H1 (cell line): ENCODE measurements around the gene CASK. TPM values are rescaled to one million over a fixed set of nuclear protein-coding genes. Genes with fewer than 3 reads are reported as not detected.

ENCODE experiments used
- CTCF ChIA-PET: fragments of 300-600 bp; sonication (Branson Sonifier 250); formaldehyde crosslinking; loops from one replicate; lab custom pipeline; 2021; ENCODE audit not compliant: partially characterized antibody; lab: Charles Lee
- POLR2A ChIA-PET: fragments of 300-600 bp; sonication (Branson Sonifier 250); formaldehyde crosslinking; loops from one replicate; lab custom pipeline; 2021; ENCODE audit warnings: inconsistent platforms; ENCODE audit not compliant: partially characterized antibody; lab: Charles Lee
- DNase-seq, 2 experiments: peaks; one replicate each; pipeline versions ENCODE4 v3.0.0 to v3.0.0-alpha.2; 2010 to 2022; ENCODE audit warnings: low spot score in 2 of 2, low read depth in 1 of 2, mixed read lengths in 1 of 2
- FAIRE-seq: peaks from 2 replicates; lab custom pipeline; 2011; peaks lifted over from hg19 to GRCh38; lab: Jason Lieb, UNC
- H2AFZ ChIP-seq: 2 replicates; pipeline ENCODE4 v1.8.1; 2012; ENCODE audit warnings: low read length, inconsistent platforms
- H2AK5ac ChIP-seq: 2 replicates; pipeline ENCODE4 v1.6.1; 2013; ENCODE audit warnings: low read depth, low read length
- H2BK120ac ChIP-seq: replicated peaks from 2 replicates; pipeline ENCODE3; 2013; ENCODE audit warnings: low read depth, low read length, inconsistent platforms
- H2BK12ac ChIP-seq: 2 replicates; pipeline ENCODE4 v1.6.1; 2013; ENCODE audit warnings: low read depth, low read length
- H2BK15ac ChIP-seq: 2 replicates; pipeline ENCODE4 v1.6.1; 2013; ENCODE audit warnings: low read length
- H2BK20ac ChIP-seq: 2 replicates; pipeline ENCODE4 v1.6.1; 2013; ENCODE audit warnings: low read length
- H2BK5ac ChIP-seq: 2 replicates; pipeline ENCODE4 v1.6.1; 2013; ENCODE audit warnings: low read depth, low read length
- H3K14ac ChIP-seq: 2 replicates; pipeline ENCODE4 v1.6.1; 2013; ENCODE audit warnings: inconsistent platforms; ENCODE audit not compliant: insufficient read length
- H3K18ac ChIP-seq: 2 replicates; pipeline ENCODE4 v1.6.1; 2013; ENCODE audit warnings: low read length; ENCODE audit errors: extremely low read depth
- H3K23ac ChIP-seq: 2 replicates; pipeline ENCODE4 v1.6.1; 2013; ENCODE audit warnings: inconsistent platforms; ENCODE audit not compliant: insufficient read length
- H3K23me2 ChIP-seq: 2 replicates; pipeline ENCODE4 v1.6.1; 2013; ENCODE audit warnings: low read depth, low read length
- H3K27ac ChIP-seq: 2 replicates; pipeline ENCODE4 v1.6.1; 2011; ENCODE audit warnings: low read depth, low read length, inconsistent platforms
- H3K27me3 ChIP-seq, 4 experiments: replicated peaks in 1 of 4; 1 replicate in 1 of 4; 2 replicates in 3 of 4; pipeline versions ENCODE4 v1.6.1 to v1.8.1; 2011 to 2013; ENCODE audit warnings: low read length in 3 of 4, mild to moderate bottlenecking in 3 of 4, inconsistent platforms in 2 of 4, mixed read lengths in 2 of 4, moderate library complexity in 1 of 4; ENCODE audit not compliant: control insufficient read depth in 3 of 4, insufficient read depth in 3 of 4; ENCODE audit errors: extremely low read depth in 1 of 4
- H3K36me3 ChIP-seq, 4 experiments: 2 replicates each; pipeline versions ENCODE4 v1.6.1 to v1.8.1; 2011 to 2013; ENCODE audit warnings: mild to moderate bottlenecking in 4 of 4, low read length in 3 of 4, moderate library complexity in 2 of 4, control low read depth in 1 of 4, inconsistent platforms in 1 of 4; ENCODE audit not compliant: insufficient read depth in 4 of 4, control insufficient read depth in 2 of 4
- H3K4ac ChIP-seq: replicated peaks from 2 replicates; pipeline ENCODE3; 2013; ENCODE audit warnings: low read length, low read depth, mixed read lengths, inconsistent platforms; ENCODE audit not compliant: insufficient read length
- H3K4me1 ChIP-seq, 4 experiments: replicated peaks in 1 of 4; 1 replicate in 1 of 4; 2 replicates in 3 of 4; pipeline versions ENCODE4 v1.6.1 to v1.8.1; 2011 to 2013; ENCODE audit warnings: low read length in 3 of 4, inconsistent platforms in 2 of 4, mixed read lengths in 1 of 4; ENCODE audit not compliant: insufficient read depth in 4 of 4, control insufficient read depth in 3 of 4
- H3K4me2 ChIP-seq, 2 experiments: 2 replicates each; pipeline versions ENCODE4 v1.6.1 to v1.8.1; 2011 to 2013; ENCODE audit warnings: low read depth in 2 of 2, low read length in 2 of 2, control low read depth in 1 of 2, inconsistent platforms in 1 of 2, mild to moderate bottlenecking in 1 of 2; ENCODE audit not compliant: insufficient read depth in 1 of 2
- H3K4me3 ChIP-seq, 4 experiments: fragments of 200-600, 300-600 bp in 1 of 4; sonication (generic), shearing (Covaris generic), sonication (Bioruptor Twin) in 1 of 4; 2 replicates each; pipeline versions ENCODE4 v1.5.1 to v1.8.1; 2011 to 2016; ENCODE audit warnings: low read length in 4 of 4, low read depth in 3 of 4, control low read depth in 2 of 4, inconsistent platforms in 2 of 4, mild to moderate bottlenecking in 2 of 4, mixed read lengths in 1 of 4, moderate library complexity in 1 of 4; ENCODE audit not compliant: insufficient read depth in 2 of 4; ENCODE audit errors: extremely low read depth in 1 of 4
- H3K56ac ChIP-seq: replicated peaks from 2 replicates; pipeline ENCODE3; 2013; ENCODE audit warnings: low read depth, mild to moderate bottlenecking, mixed read lengths, low read length, inconsistent platforms; ENCODE audit not compliant: insufficient read length
- H3K79me1 ChIP-seq: 2 replicates; pipeline ENCODE4 v1.6.1; 2013; ENCODE audit warnings: low read depth, low read length, control low read depth
- H3K79me2 ChIP-seq, 2 experiments: 2 replicates each; pipeline versions ENCODE4 v1.6.1 to v1.8.1; 2012 to 2013; ENCODE audit warnings: low read length in 2 of 2, mild to moderate bottlenecking in 2 of 2, inconsistent platforms in 1 of 2; ENCODE audit not compliant: insufficient read depth in 2 of 2, control insufficient read depth in 1 of 2
- H3K9ac ChIP-seq, 4 experiments: replicated peaks in 1 of 4; 1 replicate in 1 of 4; 2 replicates in 3 of 4; pipeline versions ENCODE4 v1.6.1 to v1.8.1; 2011 to 2013; ENCODE audit warnings: low read depth in 3 of 4, low read length in 3 of 4, control low read depth in 2 of 4, mild to moderate bottlenecking in 2 of 4, moderate library complexity in 2 of 4, inconsistent platforms in 1 of 4; ENCODE audit errors: extremely low read depth in 1 of 4
- H3K9me3 ChIP-seq, 2 experiments: 2 replicates each; pipeline versions ENCODE4 v1.6.1 to v1.8.1; 2012 to 2013; ENCODE audit warnings: mild to moderate bottlenecking in 2 of 2, moderate library complexity in 2 of 2, control low read depth in 1 of 2, inconsistent platforms in 1 of 2, low read depth in 1 of 2, low read length in 1 of 2, mixed read lengths in 1 of 2; ENCODE audit not compliant: insufficient read depth in 2 of 2
- H4K20me1 ChIP-seq, 2 experiments: replicated peaks in 1 of 2; 2 replicates each; pipeline versions ENCODE3 to v1.8.1; 2011 to 2013; ENCODE audit warnings: inconsistent platforms in 2 of 2, low read length in 2 of 2, mild to moderate bottlenecking in 1 of 2; ENCODE audit not compliant: insufficient read depth in 2 of 2, control insufficient read depth in 1 of 2
- H4K5ac ChIP-seq: 2 replicates; pipeline ENCODE4 v1.6.1; 2013; ENCODE audit warnings: low read length, low read depth, mixed read lengths, inconsistent platforms; ENCODE audit not compliant: insufficient read length
- H4K8ac ChIP-seq: 2 replicates; pipeline ENCODE4 v1.8.0; 2013; ENCODE audit warnings: mild to moderate bottlenecking, moderate library complexity, low read length, inconsistent platforms; ENCODE audit not compliant: insufficient read depth; ENCODE audit errors: extremely low read depth
- H4K91ac ChIP-seq: replicated peaks from 2 replicates; pipeline ENCODE3; 2013; ENCODE audit warnings: low read length, mixed read lengths, inconsistent platforms; ENCODE audit not compliant: insufficient read length
- ATF3 ChIP-seq: IDR thresholded peaks from 2 replicates; pipeline ENCODE4 v1.6.1; 2011; ENCODE audit warnings: low read depth, mild to moderate bottlenecking, low read length; ENCODE audit not compliant: insufficient read depth
- RFX5 ChIP-seq: IDR thresholded peaks from 2 replicates; pipeline ENCODE4 v1.6.1; 2011; ENCODE audit warnings: low read depth, low read length, improper control_type of control experiment, borderline replicate concordance
- SAP30 ChIP-seq: fragments of 300-600 bp; sonication (generic); IDR thresholded peaks from 2 replicates; pipeline ENCODE4 v1.7.1; 2012; ENCODE audit warnings: low read length, moderate library complexity, mild to moderate bottlenecking, inconsistent platforms; ENCODE audit not compliant: insufficient read depth, insufficient replicate concordance
- SIX5 ChIP-seq: IDR thresholded peaks from 2 replicates; pipeline ENCODE4 v1.6.1; 2011; ENCODE audit warnings: mild to moderate bottlenecking, low read depth, low read length
- WGBS, 2 experiments: shearing (Covaris generic) in 1 of 2; methylation state at CpG; one replicate each; pipeline versions ENCODE4 v1.1.6 to v1.1.7; 2013 to 2015; ENCODE audit warnings: low lambda C conversion rate in 2 of 2, mixed read lengths in 2 of 2, inconsistent platforms in 1 of 2, low coverage in 1 of 2, missing lambda C conversion rate in 1 of 2; ENCODE audit not compliant: insufficient replicate concordance in 2 of 2, insufficient coverage in 1 of 2, insufficient read length in 1 of 2; ENCODE audit errors: extremely low coverage in 1 of 2, missing lambda C conversion rate in 1 of 2; 5-methylcytosine and 5-hydroxymethylcytosine counted together
- polyA plus RNA-seq, 7 experiments: library from polyadenylated mRNA; depleted of rRNA in 3 of 7; stranded (reverse) in 5 of 7; unstranded in 2 of 7; fragments of >200 nt in 5 of 7; fragments of 200-250 nt in 2 of 7; gene quantifications; 1 replicate in 5 of 7; 2 replicates in 1 of 7; 4 replicates in 1 of 7; pipeline versions ENCODE4 v1.2.1 to v1.2.3, GENCODE V29; 2011 to 2013; ENCODE audit warnings: missing spikeins in 2 of 7, mixed read lengths in 2 of 7
- total RNA-seq: library from RNA; stranded (reverse); fragmentation: NEBNext Ultra II Directional; extraction: Animal tissue kit (Norgen Biotek cat#: 25700); gene quantifications from 2 replicates; pipeline ENCODE4 v1.2.1, GENCODE V29; 2021

The CASK gene
- total and polyA plus RNA-seq, 2 of the 8 experiments (the other 6 are each of a cell fraction or from before 2014, with no cell fraction given), result 21.6 to 55.1 TPM

DNA sequence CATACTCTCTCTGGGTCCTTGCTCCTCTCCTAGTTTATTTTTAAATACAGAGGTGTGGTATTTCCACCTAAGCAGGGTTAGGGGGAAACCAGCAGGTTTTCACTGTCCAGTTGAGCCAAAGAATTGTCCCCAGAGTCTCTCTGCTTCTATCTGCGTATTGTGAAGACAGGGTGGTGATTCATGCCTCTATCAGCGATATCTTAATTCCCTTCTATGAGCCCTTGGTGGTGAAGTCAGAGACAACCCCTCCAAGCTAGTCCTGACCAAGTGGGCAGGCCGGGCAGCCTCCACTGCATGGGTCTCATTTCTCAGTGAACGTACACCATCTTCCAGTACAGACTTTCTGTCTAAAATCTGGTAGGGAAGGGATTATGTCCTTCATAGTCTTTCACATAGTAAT is 335.1 kb downstream of the CASK start:
- H3K4me3 ChIP-seq, result no peak overlapping the region
- H3K79me2 ChIP-seq, result no peaks in the 10 kb centered on the region
- H3K4me1 ChIP-seq, result peaks cover 0 to 2% (median 0%) of the 10 kb centered on the region in 4 experiments; a peak in 3 of 7 replicates
- H3K14ac ChIP-seq, result no peak overlapping the region
- H3K27me3 ChIP-seq, result no peaks in the 10 kb centered on the region
- no peak overlapping the region for H2BK20ac ChIP-seq
- peaks cover 0 to 6% (median 1%) of the 10 kb centered on the region in 4 experiments; a peak in 2 of 8 replicates for H3K36me3 ChIP-seq
- ChIA-PET POLR2A (no interaction called here), CTCF (interaction anchor here (0.7 kb wide), 1 partner anchor 242 kb away, joined by 3 read pairs; no protein-coding TSS in a partner anchor)
- no peak overlapping the region for H2BK5ac ChIP-seq
- WGBS, 2 experiments, result 90% methylated on average over 4 of the region's 4 CpGs; no CpG with 5 or more reads in 1 of the 2 experiments
- no peak overlapping the region for H2BK120ac ChIP-seq
- no peak overlapping the region for H4K8ac ChIP-seq
- no peaks in the 10 kb centered on the region for H3K23me2 ChIP-seq
- H4K91ac ChIP-seq, result no peak overlapping the region
- H2AK5ac ChIP-seq, result no peak overlapping the region
- no peaks in the 10 kb centered on the region for H3K9me3 ChIP-seq
- DNase-seq (no peak), FAIRE-seq (no peak)
- no peak overlapping the region for H2BK12ac ChIP-seq
- H3K4ac ChIP-seq, result no peak overlapping the region
- H3K56ac ChIP-seq, result no peak overlapping the region
- no peak overlapping the region for H3K23ac ChIP-seq
- no peak overlapping the region for H2AFZ ChIP-seq
- H3K9ac ChIP-seq, result no peak overlapping the region
- no peak overlapping the region for H3K18ac ChIP-seq
- no peak overlapping the region for H2BK15ac ChIP-seq
- no peak overlapping the region for H3K4me2 ChIP-seq
- TF ChIP-seq ATF3, result no peak
- TF ChIP-seq SIX5, result no peak
- no peak for TF ChIP-seq RFX5
- TF ChIP-seq SAP30, result no peak
- no peak overlapping the region for H3K27ac ChIP-seq
- no peaks in the 10 kb centered on the region for H4K20me1 ChIP-seq
- no peak overlapping the region for H4K5ac ChIP-seq
- no peaks in the 10 kb centered on the region for H3K79me1 ChIP-seq
